ENCODE results near the gene PRDX3.
"Not testable (repeated sequence)": the region's sequence is repeated elsewhere in the genome, so short reads cannot be mapped to it uniquely, and the experiment has no call there.

The PRDX3 gene

DNA sequence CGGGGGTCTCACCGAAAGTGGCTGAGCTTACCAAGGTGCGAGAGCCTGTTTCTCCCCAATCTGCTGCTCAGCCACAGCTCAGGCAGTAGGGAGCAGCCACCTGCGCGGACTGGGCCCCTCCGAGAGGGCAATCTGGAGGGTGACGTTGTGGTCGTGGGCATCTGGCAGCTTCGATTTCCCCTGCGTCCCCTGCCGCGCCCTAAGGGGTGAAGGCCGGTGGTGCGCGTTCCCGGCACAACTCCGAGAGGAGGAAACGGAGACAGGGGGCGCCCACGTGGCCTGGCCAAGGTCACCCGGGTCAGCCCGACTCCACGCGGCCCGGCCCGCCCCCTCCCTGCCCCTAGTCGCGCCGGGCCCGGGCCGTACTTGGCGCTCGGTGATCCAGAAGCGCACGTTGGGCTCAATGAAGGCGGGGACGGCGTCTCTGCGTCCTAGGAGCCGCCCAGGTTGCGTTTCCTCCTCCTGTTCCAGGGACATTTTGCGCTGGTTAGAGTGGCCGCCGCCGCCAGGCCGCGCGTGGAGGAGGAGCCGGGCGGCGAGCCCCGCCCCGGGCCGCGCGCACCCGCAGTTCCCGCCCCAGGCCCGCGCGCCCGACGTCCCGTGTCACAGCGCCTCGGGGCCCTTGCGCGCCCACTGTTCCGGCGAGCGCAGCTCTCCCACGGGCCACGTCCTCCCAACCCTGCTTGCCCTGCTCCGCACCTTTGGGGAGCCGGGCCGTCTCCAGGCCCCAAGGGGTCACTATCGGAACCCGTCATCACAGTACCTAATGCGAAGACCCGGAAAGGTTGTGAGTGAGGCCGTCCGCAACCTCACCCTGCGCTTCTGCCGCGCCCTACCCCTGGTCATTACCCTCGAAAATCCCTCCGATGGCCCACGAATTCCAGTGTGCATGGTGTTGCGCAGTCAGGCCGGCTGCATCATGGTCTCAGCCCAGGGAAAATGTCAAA lies 13.2 kb downstream of the PRDX3 start, which contains the start of gene SFXN4:
Gene SFXN4, minus strand, starts transcription at position 544 of the 947 bp plus-strand sequence. Its CDS starts 67 bp downstream, at position 477.
- DNase-seq (ENCODE audit: low spot score), result peak; percentile 91

DNA sequence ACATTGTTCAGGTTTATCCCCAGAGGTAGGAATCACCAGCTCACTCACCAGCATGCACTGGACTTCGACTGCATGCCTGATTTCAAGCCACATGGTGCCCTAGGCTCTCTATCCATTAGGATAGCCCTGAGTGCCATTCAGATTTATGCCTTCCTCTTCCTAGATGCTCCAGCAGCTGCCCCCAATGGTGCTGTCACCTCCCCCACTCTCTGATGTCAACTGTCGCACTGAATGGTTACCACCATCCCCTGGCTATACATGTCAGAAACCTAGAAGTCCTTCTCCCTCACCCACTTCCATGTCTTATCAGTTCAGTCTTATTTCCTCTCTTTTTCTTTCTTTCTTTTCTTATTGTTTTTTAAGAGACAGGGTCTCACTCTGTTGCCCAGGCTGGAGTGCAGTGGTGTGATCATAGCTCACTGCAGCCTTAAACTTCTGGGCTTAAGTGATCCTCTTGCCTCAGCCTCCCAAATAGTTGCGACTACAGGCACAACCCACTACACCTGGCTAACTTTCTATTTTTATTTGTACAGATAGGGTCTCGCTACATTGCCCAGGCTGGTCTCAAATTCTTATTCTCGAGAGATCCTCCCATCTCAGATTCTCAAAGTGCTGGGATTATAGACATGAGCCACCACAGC lies 16.0 kb downstream of the PRDX3 start:
- no peak for DNase-seq (ENCODE audit: low spot score)

DNA sequence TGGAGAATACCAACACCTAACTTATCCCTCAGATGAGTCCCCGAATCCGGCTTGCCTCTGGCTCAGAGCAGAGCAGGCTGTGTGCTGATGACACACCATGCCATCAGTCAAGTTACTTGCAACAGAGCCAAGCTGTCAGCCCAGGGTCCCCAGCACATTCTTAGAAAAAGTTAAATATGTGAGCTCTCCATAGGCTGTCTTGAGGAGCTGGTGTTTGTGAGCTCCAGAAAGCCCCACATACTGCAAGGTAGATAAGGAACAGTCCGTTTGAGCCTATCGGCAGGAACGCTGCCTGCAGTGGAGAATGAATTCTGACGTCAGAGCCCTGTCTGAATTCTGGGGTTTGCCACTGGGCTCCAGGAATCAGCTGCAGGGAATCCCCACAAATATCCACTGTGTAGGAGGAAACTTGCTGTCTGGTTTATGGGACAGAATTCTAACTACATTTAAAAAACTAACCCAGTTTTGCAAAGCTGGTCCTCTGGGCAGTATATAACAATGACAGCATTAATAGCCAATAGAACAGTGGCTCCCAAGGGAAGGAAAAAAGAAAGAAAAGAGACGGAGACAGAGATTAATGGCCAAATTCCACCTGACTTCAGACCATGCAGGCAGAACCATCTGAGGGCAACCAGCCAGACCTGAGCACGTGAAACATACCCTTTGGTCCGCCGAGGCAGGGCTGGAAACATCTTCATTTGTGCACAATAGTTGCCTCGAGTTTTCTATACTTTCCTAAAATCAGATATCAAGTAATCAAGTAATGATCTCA lies 16.7 kb downstream of the PRDX3 start:
- DNase-seq (ENCODE audit: low spot score), result peak; percentile 58

DNA sequence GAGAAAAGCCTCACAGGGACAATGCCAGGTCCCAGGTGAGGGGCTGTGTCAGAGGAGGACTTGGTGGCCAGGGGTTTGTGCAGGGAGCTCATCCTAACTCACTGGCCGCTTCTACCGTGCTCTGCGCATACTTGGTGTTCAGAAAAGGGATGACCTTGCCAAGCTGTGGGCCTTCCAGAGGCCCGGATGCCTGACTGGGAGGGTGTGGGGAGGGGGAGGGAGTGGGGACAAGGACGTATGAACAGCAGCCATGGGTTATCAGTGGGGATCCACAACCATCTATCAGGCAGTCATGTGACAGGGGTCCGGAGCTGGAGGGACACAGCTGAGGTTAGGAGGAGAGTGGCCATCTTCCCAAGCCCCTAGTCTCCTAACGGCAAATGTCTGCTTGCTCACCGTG lies 19.3 kb downstream of the PRDX3 start:
- DNase-seq (ENCODE audit: low spot score), result no peak

DNA sequence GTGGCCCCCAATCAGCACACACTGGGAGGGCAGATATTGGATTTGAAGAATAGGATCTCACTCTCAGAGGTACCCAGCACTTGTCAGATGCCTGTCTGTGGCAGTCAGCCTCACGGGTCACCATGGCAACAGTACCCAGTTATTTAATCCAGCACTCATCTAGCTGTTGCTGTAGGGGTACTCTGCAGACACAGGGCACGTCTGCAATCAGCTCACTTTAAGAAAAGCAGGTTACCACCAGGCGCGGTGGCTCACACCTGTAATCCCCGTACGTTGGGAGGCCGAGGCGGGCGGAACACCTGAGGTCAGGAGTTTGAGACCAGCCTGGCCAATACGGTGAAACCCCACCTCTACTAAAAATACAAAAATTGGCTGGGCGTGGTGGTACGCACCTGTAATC lies 25.0 kb downstream of the PRDX3 start:
- no peak for DNase-seq (ENCODE audit: low spot score)

DNA sequence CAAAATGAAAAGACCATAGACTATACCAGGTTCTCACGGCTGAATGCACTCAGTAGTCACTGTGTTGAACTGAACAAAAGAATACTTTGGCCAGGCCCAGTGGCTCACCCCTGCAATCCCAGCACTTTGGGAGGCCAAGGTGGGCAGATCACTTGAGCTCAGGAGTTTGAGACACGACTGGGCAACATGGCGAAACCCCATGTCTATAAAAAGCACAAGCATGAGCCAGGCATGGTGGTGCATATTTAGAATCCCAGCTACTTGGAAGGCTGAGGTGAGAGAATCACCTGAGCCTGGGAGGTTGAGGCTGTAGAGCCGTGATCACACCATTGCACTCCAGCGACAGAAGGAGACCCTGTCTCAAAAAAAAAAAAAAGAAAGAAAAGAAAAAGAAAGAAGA lies 25.6 kb downstream of the PRDX3 start:
- no peak for DNase-seq (ENCODE audit: low spot score)

DNA sequence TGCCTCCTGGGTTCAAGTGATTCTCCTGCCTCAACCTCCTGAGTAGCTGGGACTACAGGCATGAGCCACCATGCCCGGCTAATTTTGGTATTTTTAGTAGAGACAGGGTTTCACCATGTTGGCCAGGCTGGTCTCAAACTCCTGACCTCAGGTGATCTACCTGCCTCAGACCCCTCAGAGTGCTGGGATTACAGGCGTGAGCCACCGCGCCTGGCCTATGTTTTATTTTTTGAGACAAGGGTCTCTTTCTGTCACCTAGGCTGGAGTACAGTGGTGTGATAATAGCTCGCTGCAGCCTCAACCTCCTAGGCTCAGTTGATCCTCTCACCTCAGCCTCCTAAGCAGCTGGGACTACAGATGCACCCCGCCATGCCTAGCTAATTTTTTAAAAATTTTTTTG lies 27.0 kb downstream of the PRDX3 start:
- DNase-seq (ENCODE audit: low spot score), result not testable (repeated sequence)

DNA sequence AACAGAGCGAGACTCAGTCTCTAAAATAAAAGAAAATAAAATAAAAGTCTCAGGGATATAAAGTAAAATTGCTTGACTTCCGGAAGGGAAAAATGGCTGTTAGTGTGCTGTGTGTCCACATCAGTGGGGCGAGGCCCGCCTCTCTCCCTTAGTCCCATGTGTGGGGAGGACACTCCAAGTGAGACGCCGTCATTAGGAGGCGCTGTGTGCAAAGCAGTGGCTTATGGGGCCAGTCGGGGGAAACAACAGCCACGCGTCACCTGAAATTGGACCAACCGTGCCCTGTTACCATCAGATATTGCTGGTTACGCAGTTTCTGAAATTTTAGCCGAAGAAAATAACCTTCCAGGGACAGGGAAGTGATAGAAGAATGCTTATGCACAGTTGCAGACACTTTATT lies 28.9 kb downstream of the PRDX3 start:
- no peak for DNase-seq (ENCODE audit: low spot score)

DNA sequence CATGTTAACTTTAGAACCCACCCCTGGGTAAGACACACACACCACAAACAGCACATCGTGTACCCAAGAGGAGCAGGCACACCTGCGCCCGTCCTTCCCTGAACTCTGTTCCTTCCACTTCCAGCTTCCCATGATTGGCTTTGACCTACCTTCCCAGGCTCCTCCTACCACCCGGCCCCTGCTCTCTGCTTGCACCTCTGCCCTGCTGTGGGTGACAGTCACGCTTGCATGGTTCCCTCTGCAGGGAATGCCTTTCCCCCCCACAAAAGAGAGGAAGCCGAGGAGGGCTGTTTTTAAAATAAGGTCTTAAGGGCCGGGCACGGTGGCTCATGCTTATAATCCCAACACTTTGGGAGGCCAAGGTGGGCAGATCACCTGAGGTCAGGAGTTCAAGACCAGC lies 29.5 kb downstream of the PRDX3 start:
- no peak for DNase-seq (ENCODE audit: low spot score)

DNA sequence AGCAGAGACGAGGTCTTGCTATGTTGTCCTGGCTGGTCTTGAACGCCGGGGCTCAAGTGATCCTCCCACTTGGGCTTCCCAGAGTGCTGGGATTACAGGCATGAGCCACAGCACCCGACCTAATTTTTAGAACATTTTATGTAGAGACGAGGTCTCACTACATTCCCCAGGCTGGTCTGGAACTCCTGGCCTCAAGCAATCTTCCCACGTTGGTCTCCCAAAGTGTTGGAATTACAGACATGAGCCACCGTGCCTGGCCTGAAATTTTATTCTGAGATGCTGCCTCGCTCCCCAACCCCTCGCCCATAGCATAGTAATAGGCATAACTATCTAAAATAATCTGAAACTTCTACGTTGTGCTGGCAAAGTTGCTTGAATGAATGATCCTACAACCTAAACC lies 35.0 kb downstream of the PRDX3 start:
- no peak for DNase-seq (ENCODE audit: low spot score)

DNA sequence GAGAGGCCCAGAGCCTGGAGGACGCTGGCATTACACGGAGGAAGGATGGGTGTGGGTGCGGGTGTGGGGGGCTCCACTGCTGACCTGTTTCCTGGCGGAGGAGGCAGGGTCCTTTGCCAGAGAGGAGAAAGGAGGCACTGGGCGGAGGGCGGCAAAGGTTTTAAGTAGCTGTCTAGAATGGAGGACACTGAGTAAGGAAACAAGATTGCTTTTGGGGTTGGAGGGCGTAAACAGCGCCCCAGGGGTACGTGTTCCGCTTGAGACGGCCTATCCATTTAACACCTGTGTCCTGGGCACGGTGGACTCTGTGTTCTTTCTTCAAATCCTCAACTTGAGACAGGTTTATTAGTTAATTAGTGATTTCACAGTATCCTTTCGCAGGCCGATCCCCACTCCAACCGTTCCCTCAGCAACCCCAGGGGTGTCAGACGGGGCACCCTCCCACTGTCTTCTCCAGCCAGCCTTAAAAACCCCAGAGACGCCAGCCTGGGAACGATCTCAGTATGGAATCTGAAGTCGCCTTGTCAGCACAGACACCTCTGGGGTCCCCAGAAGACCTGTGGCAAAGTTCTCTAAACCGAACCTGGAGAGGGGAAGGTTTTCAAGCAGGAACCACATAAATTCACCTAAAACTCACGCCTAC lies 37.9 kb downstream of the PRDX3 start:
- no peak for DNase-seq (ENCODE audit: low spot score)

DNA sequence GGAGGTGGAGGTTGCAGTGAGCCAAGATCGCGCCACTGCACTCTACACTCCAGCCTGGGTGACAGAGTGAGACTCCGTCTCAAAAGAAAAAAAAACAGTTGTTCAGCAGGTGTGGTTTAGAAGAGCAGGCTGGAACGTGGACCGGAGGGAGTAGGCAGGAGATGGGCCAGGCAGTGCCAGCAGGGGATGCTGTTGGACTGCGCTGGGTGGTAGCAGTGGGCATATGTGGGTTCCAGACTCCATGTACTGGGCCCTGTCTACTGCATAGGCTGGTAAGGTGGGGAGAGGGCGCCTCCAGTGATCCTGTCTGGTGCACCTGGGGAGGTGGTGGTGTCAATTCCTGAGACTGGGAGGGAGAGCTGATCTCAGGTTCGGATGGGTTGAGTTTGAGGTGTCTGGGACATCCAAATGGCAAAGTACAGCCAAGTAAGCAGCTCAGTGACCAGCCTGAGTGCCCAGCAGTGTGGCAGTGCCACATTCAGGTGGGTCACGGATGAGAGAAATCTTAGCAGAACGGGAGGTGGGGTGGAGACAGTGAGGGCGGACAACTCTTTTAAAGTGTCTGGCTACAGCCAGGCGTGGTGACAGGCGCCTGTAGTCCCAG lies 39.0 kb downstream of the PRDX3 start:
- DNase-seq (ENCODE audit: low spot score), result peak; percentile 52

DNA sequence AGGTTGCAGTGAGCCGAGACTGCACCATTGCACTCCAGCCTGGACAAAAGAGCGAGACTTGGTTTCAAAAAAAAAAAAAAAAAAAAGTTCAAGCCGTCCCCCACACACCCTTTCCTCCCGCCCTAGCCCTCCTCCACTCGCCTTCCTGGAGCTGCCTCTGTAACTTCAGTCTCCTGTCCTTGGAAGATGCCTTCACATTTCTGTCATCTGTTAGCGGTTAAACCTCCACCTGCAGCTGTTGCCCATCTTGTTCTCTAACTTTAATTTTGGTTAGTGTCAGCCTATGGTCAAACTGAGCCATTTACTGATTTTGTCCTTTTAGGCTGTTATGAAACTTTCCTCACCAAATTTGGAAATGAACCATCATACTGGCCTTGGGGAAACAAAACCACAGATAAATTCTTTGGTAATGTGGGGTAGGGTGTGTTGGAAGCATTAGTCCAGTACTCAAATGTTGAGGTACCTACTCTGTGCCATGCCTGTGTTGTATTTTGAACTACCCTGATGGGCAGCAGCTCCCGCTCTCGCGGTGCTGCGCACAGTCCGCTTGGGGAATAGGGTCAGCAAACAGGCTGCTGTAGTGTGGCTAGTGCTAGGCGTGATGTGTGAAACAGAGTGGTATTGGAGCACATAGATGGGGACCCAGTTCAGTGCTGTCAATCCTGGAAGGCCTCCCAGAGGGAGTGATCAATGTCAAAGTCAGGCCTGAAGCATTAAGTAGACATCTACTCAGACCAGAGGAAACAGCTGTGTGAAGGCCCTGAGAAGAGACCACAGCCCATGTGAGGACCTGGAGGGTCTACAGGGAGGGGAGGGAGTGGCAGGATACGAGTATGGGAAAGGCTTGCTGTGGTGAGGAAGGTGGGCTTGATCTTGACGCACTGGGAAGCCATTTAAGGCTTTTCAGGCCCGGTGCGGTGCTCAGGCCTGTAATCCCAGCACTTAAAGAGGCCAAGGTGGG lies 40.0 kb downstream of the PRDX3 start:
- DNase-seq (ENCODE audit: low spot score), result no peak

DNA sequence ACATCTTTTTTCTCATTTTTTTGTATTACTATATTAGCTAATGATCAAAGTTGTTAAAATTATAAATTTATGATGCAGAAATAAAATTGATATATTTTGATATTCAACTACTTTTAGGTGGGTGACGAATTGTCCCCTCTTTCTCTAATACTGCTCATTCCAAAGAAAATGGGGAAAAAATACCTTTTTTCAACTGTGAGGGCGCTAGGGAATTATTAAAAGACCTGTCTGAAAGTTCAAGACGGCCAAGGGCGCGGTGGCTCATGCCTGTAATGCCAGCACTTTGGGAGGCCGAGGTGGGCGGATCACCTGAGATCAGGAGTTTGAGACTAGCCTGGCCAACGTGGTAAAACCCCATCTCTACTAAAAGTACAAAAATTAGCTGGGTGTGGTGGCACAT lies 40.7 kb downstream of the PRDX3 start:
- DNase-seq (ENCODE audit: low spot score), result not testable (repeated sequence)

DNA sequence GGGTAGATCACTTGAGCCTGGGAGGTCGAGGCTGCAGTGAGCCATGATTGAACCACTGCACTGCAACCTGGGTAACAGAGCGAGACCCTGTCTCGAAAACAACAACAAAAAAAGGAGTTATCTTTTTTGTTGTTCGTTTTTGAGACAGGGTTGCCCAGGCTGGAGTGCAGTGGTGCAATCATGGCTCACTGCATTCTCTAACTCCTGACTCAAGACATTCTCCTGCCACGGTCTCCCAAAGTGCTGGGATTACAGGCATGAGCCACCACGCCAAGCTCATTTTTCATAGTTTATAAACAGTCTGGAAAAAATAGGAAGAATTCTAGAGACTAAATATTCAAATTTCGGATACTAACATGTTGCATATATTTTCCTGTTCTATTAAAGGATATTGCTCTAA lies 42.5 kb downstream of the PRDX3 start:
- DNase-seq (ENCODE audit: low spot score), result no peak

DNA sequence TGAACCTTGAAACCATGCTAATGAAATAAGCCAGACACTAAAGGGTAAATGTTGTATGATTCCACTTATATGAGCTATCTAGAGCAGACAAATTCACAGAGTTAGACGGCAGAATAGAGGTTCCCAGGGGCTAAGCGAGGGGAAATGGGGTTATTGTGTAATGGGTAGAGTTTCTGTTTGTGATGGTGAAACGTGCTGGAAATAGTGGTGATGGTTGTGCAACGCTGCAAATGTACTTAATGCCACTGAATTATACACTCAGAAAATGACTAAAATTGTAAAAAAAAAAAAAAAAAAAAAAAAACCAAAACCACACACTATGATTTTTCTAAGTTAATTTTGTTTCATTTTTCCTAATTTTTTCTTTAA lies 43.1 kb downstream of the PRDX3 start:
- DNase-seq (ENCODE audit: low spot score), result no peak

DNA sequence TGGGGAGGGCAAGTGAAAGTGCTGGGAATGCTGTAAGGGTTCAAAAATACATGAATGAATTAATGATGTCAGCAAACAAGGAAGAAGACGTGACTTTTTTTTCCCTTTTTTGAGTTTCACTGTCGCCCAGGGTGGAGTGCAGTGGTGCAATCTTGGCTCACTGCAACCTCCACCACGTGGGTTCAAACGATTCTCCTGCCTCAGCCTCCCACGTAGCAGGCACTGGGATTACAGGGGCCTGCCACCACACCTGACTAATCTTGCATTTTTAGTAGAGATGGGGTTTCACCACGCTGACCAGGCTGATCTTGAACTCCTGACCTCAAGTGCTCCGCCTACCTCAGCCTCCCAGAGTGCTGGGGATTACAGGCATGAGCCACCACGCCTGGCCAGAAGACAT lies 44.7 kb downstream of the PRDX3 start:
- DNase-seq (ENCODE audit: low spot score), result no peak

DNA sequence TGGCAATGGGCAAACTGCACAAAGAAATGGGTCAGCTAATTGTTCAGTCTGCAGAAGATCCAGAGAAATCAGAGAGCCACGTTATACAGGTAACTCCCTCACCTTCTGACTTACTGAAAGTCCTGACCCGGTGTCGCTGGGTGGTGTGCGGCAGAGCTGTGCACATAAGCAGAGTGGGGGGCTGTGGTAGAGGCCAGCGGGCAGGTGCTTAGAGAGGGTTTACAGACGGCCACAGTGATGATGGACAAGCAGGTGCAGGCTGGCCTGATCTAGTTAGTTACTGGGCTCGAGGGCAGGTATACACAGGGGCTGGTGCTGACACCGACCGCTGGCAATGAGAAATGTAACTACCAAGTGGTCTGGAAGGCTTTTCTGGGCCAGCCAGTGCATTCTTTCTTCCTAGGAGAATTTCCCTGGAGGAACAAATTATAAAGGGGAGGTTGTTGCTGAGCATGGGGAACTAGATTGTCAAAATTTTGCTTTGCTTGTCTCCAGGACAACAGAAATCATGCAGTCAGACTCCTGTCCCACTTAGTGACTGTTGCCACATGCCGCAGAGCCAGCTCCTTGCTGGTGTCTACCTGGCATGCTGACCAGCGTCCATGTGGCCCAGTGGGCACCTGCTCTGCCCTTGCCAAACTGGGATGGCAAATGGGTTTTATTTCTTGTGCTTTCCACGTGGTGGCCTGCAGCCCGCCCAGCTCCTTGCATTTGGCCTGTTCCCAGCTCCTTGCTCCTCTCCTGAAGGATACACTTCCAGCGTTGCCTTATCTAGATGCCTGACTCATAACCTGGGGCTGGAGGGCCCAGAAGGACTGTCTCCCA lies 45.9 kb downstream of the PRDX3 start:
- no peak for DNase-seq (ENCODE audit: low spot score)

DNA sequence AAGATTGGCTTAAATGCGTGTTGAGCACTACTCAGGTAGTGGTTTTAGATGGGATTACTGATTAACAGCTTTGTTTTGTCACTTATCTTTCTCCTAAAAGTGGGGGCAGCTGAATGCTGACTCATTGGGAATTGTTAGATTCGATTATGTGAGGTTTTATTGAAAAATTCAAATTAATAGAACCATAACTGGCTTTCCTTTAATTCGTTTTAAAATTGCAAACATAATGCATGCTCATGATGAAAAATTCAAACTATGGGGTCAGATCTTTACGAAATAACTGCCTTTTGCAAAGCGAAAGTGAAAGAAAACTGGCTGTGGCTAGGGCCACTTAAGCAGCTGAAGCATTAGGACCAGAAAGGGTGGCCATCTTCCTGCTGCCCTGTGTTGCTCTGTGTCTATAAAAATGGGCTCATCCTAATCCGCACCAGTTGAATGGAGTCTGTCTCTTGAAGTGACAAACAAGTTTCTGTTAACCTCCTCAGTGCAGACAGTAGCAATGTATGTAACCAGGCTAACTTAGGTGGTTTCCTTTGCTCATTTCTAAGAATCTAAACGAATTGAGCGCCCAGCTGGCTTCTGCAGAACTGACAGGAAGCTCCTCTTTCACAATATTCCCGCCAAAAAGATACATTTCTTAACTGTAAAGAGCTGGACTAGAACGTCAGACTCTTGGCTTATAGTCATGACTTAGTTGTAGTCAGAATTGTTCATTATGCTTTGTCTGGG lies 46.9 kb downstream of the PRDX3 start:
- no peak for DNase-seq (ENCODE audit: low spot score)

All from AG08396 (cell line).